Kidney (tissue), 14 donors: ENCODE data around the gene DENND5B. TPM values are rescaled to one million over a fixed set of nuclear protein-coding genes. Genes with fewer than 3 reads are reported as not detected.

ENCODE experiments used
- DNase-seq, 5 donors: peaks; one replicate each; pipeline ENCODE4 v3.0.0-alpha.2; 2013 to 2020
- FAIRE-seq: peaks from 2 replicates; lab custom pipeline; 2012; peaks lifted over from hg19 to GRCh38; lab: Jason Lieb, UNC
- H3K27ac ChIP-seq, 2 donors: one replicate each; pipeline ENCODE4 v1.7.0; 2013; ENCODE audit warnings: low read depth in 2 of 2, low read length in 2 of 2, inconsistent platforms in 1 of 2
- H3K27me3 ChIP-seq: one replicate; pipeline ENCODE4 v1.7.1; 2013; ENCODE audit warnings: low read length, inconsistent platforms; ENCODE audit not compliant: control insufficient read depth, insufficient read depth
- H3K36me3 ChIP-seq, 3 donors: one replicate each; pipeline versions ENCODE4 v1.7.0 to v1.7.1; 2013; ENCODE audit warnings: low read length in 3 of 3, control low read depth in 1 of 3, inconsistent platforms in 1 of 3; ENCODE audit not compliant: insufficient read depth in 3 of 3, control insufficient read depth in 2 of 3
- H3K4me1 ChIP-seq, 3 donors: one replicate each; pipeline versions ENCODE4 v1.7.0 to v1.7.1; 2013; ENCODE audit warnings: low read length in 3 of 3, inconsistent platforms in 1 of 3, low read depth in 1 of 3; ENCODE audit not compliant: control insufficient read depth in 2 of 3, insufficient read depth in 2 of 3
- H3K4me3 ChIP-seq, 3 donors: one replicate each; pipeline versions ENCODE4 v1.7.0 to v1.8.1; 2013; ENCODE audit warnings: low read length in 3 of 3, control low read depth in 1 of 3, inconsistent platforms in 1 of 3
- H3K9ac ChIP-seq, 3 donors: one replicate each; pipeline versions ENCODE4 v1.7.0 to v1.7.1; 2013; ENCODE audit warnings: low read length in 3 of 3, control low read depth in 1 of 3, inconsistent platforms in 1 of 3
- H3K9me3 ChIP-seq, 3 donors: one replicate each; pipeline versions ENCODE4 v1.7.0 to v1.7.1; 2013; ENCODE audit warnings: low read length in 3 of 3, control low read depth in 1 of 3, inconsistent platforms in 1 of 3; ENCODE audit not compliant: control insufficient read depth in 2 of 3, insufficient read depth in 1 of 3
- CTCF ChIP-seq: IDR thresholded peaks from 3 replicates; pipeline ENCODE4 v1.5.1; 2012; ENCODE audit warnings: mild to moderate bottlenecking, moderate library complexity, borderline replicate concordance; ENCODE audit not compliant: insufficient read depth; ENCODE audit errors: extremely low read depth
- intact Hi-C: fragments of 100-400 bp; cut with DNase I; formaldehyde crosslinking; loops from one replicate; pipeline ENCODE4 v1.11.1; 2022
- polyA plus RNA-seq: library from polyadenylated mRNA; stranded (reverse); fragments of 350-450 nt; fragmentation: Illumina TruSeq; extraction: RNeasy Lipid Tissue Mini Kit (QIAGEN cat#74804); gene quantifications from one replicate; pipeline ENCODE4 v1.2.3, GENCODE V29; 2014; ENCODE audit warnings: low read depth, low replicate concordance; ENCODE audit not compliant: insufficient read depth
- total RNA-seq: library from RNA; stranded (reverse); fragmentation: NEBNext Ultra II Directional; extraction: Animal tissue kit (Norgen Biotek cat#: 25700); gene quantifications from one replicate; pipeline ENCODE4 v1.2.1, GENCODE V29; 2021
- donor health status: control.
- donor health status: control.
- donor health status: control.
- donor health status: control.
- donor health status: control.
- donor health status: DM: yes; HTN: yes; CAD: no.
- donor health status: Normal renal cell carcinoma (clear cell type).

Gene DENND5B
- total and polyA plus RNA-seq, 2 donors from 2014 or later, result 2.9 to 14.1 TPM

GRCh38 chr12:31627456-31628054, 36.6 kb upstream of the DENND5B start:
- no peak overlapping the region for H3K27ac ChIP-seq
- peak in 2 of 5 donors; percentile 24 to 49 for DNase-seq
- FAIRE-seq, result no peak
- H3K9ac ChIP-seq, result no peak overlapping the region
- H3K4me3 ChIP-seq, result no peak overlapping the region
- no peaks in the 10 kb centered on the region for H3K36me3 ChIP-seq
- no peak for TF ChIP-seq CTCF
- intact Hi-C loops, result no loop called here
- no peaks in the 10 kb centered on the region for H3K27me3 ChIP-seq
- no peaks in the 10 kb centered on the region for H3K9me3 ChIP-seq
- H3K4me1 ChIP-seq, result peaks cover 3 to 8% (median 4%) of the 10 kb centered on the region in 3 donors

- H3K4me1 ChIP-seq, result peaks cover 3 to 8% (median 4%) of the 10 kb centered on the region in 3 donors
- DNase-seq (no peak), FAIRE-seq (no peak)
- H3K9ac ChIP-seq, result no peak overlapping the region
- H3K27me3 ChIP-seq, result no peaks in the 10 kb centered on the region
- no peaks in the 10 kb centered on the region for H3K9me3 ChIP-seq
- H3K36me3 ChIP-seq, result no peaks in the 10 kb centered on the region
- H3K4me3 ChIP-seq, result no peak overlapping the region
- intact Hi-C loops, result no loop called here
- H3K27ac ChIP-seq, result no peak overlapping the region
- TF ChIP-seq CTCF, result no peak
Measured at GRCh38 chr12:31626270-31626995, 35.5 kb upstream of the DENND5B start.

GRCh38 chr12:31622038-31622437, 31.1 kb upstream of the DENND5B start:
- no peak for FAIRE-seq
- TF ChIP-seq CTCF, result no peak
- intact Hi-C loops, result no loop called here

More at GRCh38 chr12:31622038-31622437, 31.1 kb upstream of the DENND5B start:
- Histone ChIP-seq H3K36me3 (no peaks in the 10 kb centered on the region), H3K27ac (no peak overlapping the region), H3K27me3 (no peaks in the 10 kb centered on the region), H3K9ac (no peak overlapping the region), H3K4me3 (no peak overlapping the region), H3K4me1 (no peaks in the 10 kb centered on the region), H3K9me3 (no peaks in the 10 kb centered on the region)
- no peak for DNase-seq
